Hippocampal formation (tissue), 2 donors: Measurements from ENCODE around the gene RABL6.
"Not testable (repeated sequence)": the region's sequence is repeated elsewhere in the genome, so short reads cannot be mapped to it uniquely, and the experiment has no call there.

Source experiments
- DNase-seq, 2 donors: peaks; one replicate each; lab custom pipeline; 2025; lab: John Stamatoyannopoulos, UW

RABL6 gene

GRCh38 chr9:136821826-136822544, 14.2 kb downstream of the RABL6 start:
- DNase-seq: no peak

- no peak for DNase-seq
These were observed 15.6 kb downstream of the RABL6 start for GRCh38 chr9:136823136-136824046.

- no peak for DNase-seq
These were observed 16.9 kb downstream of the RABL6 start for GRCh38 chr9:136824496-136825225.

- DNase-seq: no peak
These were observed 17.8 kb downstream of the RABL6 start for GRCh38 chr9:136825295-136826187.

GRCh38 chr9:136826188-136826541, 18.4 kb downstream of the RABL6 start:
- DNase-seq: no peak

- no peak for DNase-seq
These were observed 19.2 kb downstream of the RABL6 start for GRCh38 chr9:136826703-136827582.

- no peak for DNase-seq
These were observed 20.2 kb downstream of the RABL6 start for GRCh38 chr9:136827794-136828473.

- DNase-seq: no peak
These were observed 20.9 kb downstream of the RABL6 start for GRCh38 chr9:136828474-136829140.

- DNase-seq: no peak
These were observed 21.7 kb downstream of the RABL6 start for GRCh38 chr9:136829412-136829811.

GRCh38 chr9:136829981-136830885, 22.5 kb downstream of the RABL6 start:
- DNase-seq: no peak

- DNase-seq: no peak
These were observed 23.4 kb downstream of the RABL6 start for GRCh38 chr9:136831002-136831719.

GRCh38 chr9:136831720-136832104, 24.0 kb downstream of the RABL6 start:
- no peak for DNase-seq

- no peak for DNase-seq
These were observed 24.8 kb downstream of the RABL6 start for GRCh38 chr9:136832581-136832980.

GRCh38 chr9:136833381-136834048, 25.8 kb downstream of the RABL6 start:
- not testable (repeated sequence) for DNase-seq

GRCh38 chr9:136835162-136835931, 27.6 kb downstream of the RABL6 start:
- no peak for DNase-seq
